GM12872 (cell line): ENCODE measurements around the gene TMEM132D.

ENCODE experiments used
- CTCF ChIP-seq: IDR thresholded peaks from 3 replicates; pipeline ENCODE4 v1.5.1; 2011; ENCODE audit warnings: low read depth, mild to moderate bottlenecking, low read length, moderate library complexity; ENCODE audit not compliant: insufficient read depth

The TMEM132D gene

GRCh38 chr12:129523621-129524020, 380.2 kb downstream of the TMEM132D start:
- TF ChIP-seq CTCF: no peak

- TF ChIP-seq CTCF: no peak
Measured at GRCh38 chr12:129520739-129521138, 383.1 kb downstream of the TMEM132D start.

- TF ChIP-seq CTCF: no peak
Measured at GRCh38 chr12:129503802-129504201, 400.0 kb downstream of the TMEM132D start.

GRCh38 chr12:129496226-129496625, 407.6 kb downstream of the TMEM132D start:
- TF ChIP-seq CTCF: no peak

- no peak for TF ChIP-seq CTCF
Measured at GRCh38 chr12:129494766-129495165, 409.1 kb downstream of the TMEM132D start.

GRCh38 chr12:129494260-129494659, 409.6 kb downstream of the TMEM132D start:
- no peak for TF ChIP-seq CTCF

- TF ChIP-seq CTCF: no peak
Measured at GRCh38 chr12:129489100-129489676, 414.6 kb downstream of the TMEM132D start.
